Loucy (cell line): ENCODE measurements around the gene VPREB3.

Experiments used
- H2AFZ ChIP-seq: fragments of 200-600 bp; sonication (generic); 2 replicates; pipeline ENCODE4 v1.6.0; 2016; ENCODE audit warnings: antibody characterized with exemption, mild to moderate bottlenecking, low read length, moderate library complexity
- H3F3A ChIP-seq: fragments of 200-600 bp; 2 replicates; pipeline ENCODE4 v1.6.0; 2016; ENCODE audit warnings: antibody characterized with exemption, low read depth, mild to moderate bottlenecking
- H3K27me3 ChIP-seq: fragments of 200-600 bp; sonication (generic); 2 replicates; pipeline ENCODE4 v1.6.1; 2014; ENCODE audit warnings: low read length, mild to moderate bottlenecking; ENCODE audit not compliant: insufficient read depth, poor library complexity, severe bottlenecking
- H3K36me3 ChIP-seq: fragments of 200-600 bp; sonication (generic); 2 replicates; pipeline ENCODE4 v1.6.1; 2016; ENCODE audit warnings: low read length; ENCODE audit not compliant: insufficient read depth
- H3K4me1 ChIP-seq: fragments of 200-600 bp; sonication (generic); 2 replicates; pipeline ENCODE4 v1.5.1; 2014; ENCODE audit warnings: low read length, mild to moderate bottlenecking; ENCODE audit not compliant: insufficient read depth, poor library complexity, severe bottlenecking
- H3K4me2 ChIP-seq: fragments of 200-600 bp; sonication (generic); 2 replicates; pipeline ENCODE4 v1.6.0; 2014; ENCODE audit warnings: antibody characterized with exemption, low read length, low read depth, mild to moderate bottlenecking; ENCODE audit not compliant: poor library complexity, severe bottlenecking
- H3K4me3 ChIP-seq: fragments of 200-600 bp; sonication (generic); 2 replicates; pipeline ENCODE4 v1.5.1; 2014; ENCODE audit warnings: low read length, mild to moderate bottlenecking, mixed read lengths; ENCODE audit not compliant: poor library complexity, severe bottlenecking
- H3K79me2 ChIP-seq: fragments of 200-600 bp; sonication (generic); 2 replicates; pipeline ENCODE4 v1.6.1; 2014; ENCODE audit warnings: low read length; ENCODE audit not compliant: insufficient read depth
- H3K9ac ChIP-seq: fragments of 200-600 bp; sonication (generic); 2 replicates; pipeline ENCODE4 v1.6.0; 2014; ENCODE audit warnings: mild to moderate bottlenecking, low read depth, low read length, moderate library complexity; ENCODE audit not compliant: poor library complexity, severe bottlenecking
- H3K9me2 ChIP-seq: fragments of 200-600 bp; sonication (generic); replicated peaks from 2 replicates; pipeline ENCODE4 v1.6.1; 2016; ENCODE audit warnings: low read depth, low read length, mixed read lengths
- H3K9me3 ChIP-seq: fragments of 200-600 bp; sonication (generic); 2 replicates; pipeline ENCODE4 v1.6.1; 2014; ENCODE audit warnings: mild to moderate bottlenecking, antibody characterized with exemption, low read length, low read depth; ENCODE audit not compliant: insufficient read depth
- H4K20me1 ChIP-seq: fragments of 200-600 bp; sonication (generic); 2 replicates; pipeline ENCODE4 v1.6.0; 2014; ENCODE audit warnings: antibody characterized with exemption, low read length, mild to moderate bottlenecking; ENCODE audit not compliant: insufficient read depth, poor library complexity, severe bottlenecking
- EZH2phosphoT487 ChIP-seq: fragments of 200-600 bp; IDR thresholded peaks from 2 replicates; pipeline ENCODE4 v1.6.1; 2018; ENCODE audit warnings: antibody characterized with exemption, mild to moderate bottlenecking, moderate library complexity, borderline replicate concordance
- TF ChIP-seq, protein P1 (sequence below): fragments of 200-600 bp; sonication (generic); conservative IDR thresholded peaks from 2 replicates; pipeline ENCODE4 v1.5.1; 2014; ENCODE audit warnings: mild to moderate bottlenecking, antibody characterized with exemption, low read length

VPREB3 gene

GRCh38 chr22:23801238-23801821, 47.1 kb upstream of the VPREB3 start:
- Histone ChIP-seq H3K9me3 (no peaks in the 10 kb centered on the region), H3K9me2 (no peaks in the 10 kb centered on the region), H3F3A (no peaks in the 10 kb centered on the region), H3K27me3 (no peaks in the 10 kb centered on the region), H2AFZ (no peak overlapping the region), H3K36me3 (peaks cover 83% of the 10 kb centered on the region; the same call in 1 of the 2 replicates), H4K20me1 (peaks cover under 1% of the 10 kb centered on the region), H3K4me3 (no peak overlapping the region), H3K4me1 (no peaks in the 10 kb centered on the region), H3K79me2 (no peaks in the 10 kb centered on the region), H3K4me2 (no peak overlapping the region), H3K9ac (no peak overlapping the region)
- TF ChIP-seq, protein P1, sequence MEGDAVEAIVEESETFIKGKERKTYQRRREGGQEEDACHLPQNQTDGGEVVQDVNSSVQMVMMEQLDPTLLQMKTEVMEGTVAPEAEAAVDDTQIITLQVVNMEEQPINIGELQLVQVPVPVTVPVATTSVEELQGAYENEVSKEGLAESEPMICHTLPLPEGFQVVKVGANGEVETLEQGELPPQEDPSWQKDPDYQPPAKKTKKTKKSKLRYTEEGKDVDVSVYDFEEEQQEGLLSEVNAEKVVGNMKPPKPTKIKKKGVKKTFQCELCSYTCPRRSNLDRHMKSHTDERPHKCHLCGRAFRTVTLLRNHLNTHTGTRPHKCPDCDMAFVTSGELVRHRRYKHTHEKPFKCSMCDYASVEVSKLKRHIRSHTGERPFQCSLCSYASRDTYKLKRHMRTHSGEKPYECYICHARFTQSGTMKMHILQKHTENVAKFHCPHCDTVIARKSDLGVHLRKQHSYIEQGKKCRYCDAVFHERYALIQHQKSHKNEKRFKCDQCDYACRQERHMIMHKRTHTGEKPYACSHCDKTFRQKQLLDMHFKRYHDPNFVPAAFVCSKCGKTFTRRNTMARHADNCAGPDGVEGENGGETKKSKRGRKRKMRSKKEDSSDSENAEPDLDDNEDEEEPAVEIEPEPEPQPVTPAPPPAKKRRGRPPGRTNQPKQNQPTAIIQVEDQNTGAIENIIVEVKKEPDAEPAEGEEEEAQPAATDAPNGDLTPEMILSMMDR = no peak
- TF ChIP-seq EZH2phosphoT487 = no peak

DNA sequence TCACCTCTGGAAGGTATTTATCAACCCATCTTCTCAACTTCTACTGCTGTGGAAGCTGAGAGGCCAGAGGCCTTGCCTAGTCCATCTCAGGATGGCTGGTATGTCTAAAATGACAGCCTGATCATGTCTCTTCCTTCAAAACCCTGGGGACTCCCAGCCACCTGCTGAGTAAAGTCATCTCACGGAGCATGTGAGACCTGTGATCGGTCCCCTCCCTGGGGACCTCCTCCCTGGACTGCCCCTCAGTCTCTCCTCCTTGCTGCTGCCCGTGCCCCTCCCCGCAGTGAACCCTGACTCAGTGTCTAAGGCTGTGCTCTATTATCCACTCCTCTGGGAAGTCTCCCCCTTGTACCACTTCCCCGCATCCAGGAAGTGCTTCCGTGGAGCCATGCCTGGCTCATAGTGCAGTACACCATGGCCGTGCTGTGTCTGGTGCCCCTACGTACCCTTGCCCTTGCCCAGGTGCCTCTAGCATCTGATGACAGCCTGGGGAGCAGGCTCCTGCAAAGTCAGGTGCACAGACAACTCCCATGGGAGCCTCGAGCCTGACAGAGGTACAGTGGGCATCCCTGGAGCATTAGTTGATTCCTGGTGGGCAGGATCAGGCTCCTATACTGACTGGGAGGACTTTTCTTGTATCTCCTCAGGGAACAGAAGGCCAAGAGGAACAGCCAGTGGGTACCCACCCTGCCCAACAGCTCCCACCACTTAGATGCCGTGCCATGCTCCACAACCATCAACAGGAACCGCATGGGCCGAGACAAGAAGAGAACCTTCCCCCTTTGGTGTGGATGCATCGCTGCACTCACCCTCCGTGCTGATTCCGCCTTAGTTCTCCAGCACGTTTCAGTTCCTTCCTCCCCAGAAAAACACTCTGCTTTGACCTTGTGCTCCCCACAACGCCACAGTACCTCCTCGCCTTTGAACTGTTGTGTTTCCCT, 46.3 kb upstream of the VPREB3 start:
- Histone ChIP-seq H2AFZ (no peak overlapping the region), H3K27me3 (no peaks in the 10 kb centered on the region), H3K79me2 (no peaks in the 10 kb centered on the region), H3K9me3 (no peaks in the 10 kb centered on the region), H3K9me2 (no peaks in the 10 kb centered on the region), H3K9ac (no peak overlapping the region), H4K20me1 (peaks cover 3% of the 10 kb centered on the region), H3F3A (no peaks in the 10 kb centered on the region), H3K4me3 (no peak overlapping the region), H3K4me1 (no peaks in the 10 kb centered on the region), H3K4me2 (no peak overlapping the region), H3K36me3 (peaks cover 83% of the 10 kb centered on the region; the same call in 1 of the 2 replicates)
- no peak for TF ChIP-seq EZH2phosphoT487
- TF ChIP-seq, protein P1 = no peak

DNA sequence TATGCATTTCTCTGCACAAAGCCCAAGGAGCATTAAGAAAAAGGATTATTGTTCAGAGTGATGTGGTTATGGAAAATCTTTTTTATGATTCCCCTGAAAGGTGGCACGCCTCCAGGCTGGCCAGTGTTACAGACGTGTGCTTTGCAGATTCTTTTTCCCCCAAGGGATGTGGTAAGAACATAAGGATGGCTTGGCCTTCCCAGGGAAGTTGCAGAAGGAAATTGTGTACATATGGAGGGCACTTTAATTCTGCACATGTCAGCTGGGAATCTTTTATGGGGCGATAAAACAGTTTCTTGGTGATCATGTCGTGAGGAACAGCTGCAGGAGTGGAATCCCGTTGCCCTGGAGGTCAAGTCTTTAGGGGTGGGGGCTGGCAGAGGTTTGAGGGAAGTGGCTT, 42.2 kb upstream of the VPREB3 start:
- no peak overlapping the region for H3K4me3 ChIP-seq
- H3K27me3 ChIP-seq = no peaks in the 10 kb centered on the region
- no peak overlapping the region for H3K4me2 ChIP-seq
- H3K9me2 ChIP-seq = no peaks in the 10 kb centered on the region
- no peaks in the 10 kb centered on the region for H3K9me3 ChIP-seq
- H3K79me2 ChIP-seq = peaks cover 21% of the 10 kb centered on the region
- H4K20me1 ChIP-seq = peaks cover 19% of the 10 kb centered on the region
- H3K36me3 ChIP-seq = peaks cover 86% of the 10 kb centered on the region
- TF ChIP-seq EZH2phosphoT487 = no peak
- TF ChIP-seq, protein P1 = no peak
- no peaks in the 10 kb centered on the region for H3F3A ChIP-seq
- H3K4me1 ChIP-seq = peaks cover 3% of the 10 kb centered on the region
- H3K9ac ChIP-seq = no peak overlapping the region
- H2AFZ ChIP-seq = no peak overlapping the region
